Osteocyte (in vitro differentiated cells): ENCODE results near the gene COL1A1. TPM values are rescaled to one million over a fixed set of nuclear protein-coding genes. Genes with fewer than 3 reads are reported as not detected.

Experiments
- DNase-seq: peaks from one replicate; pipeline ENCODE4 v3.0.0; 2021; ENCODE audit warnings: mixed read lengths; ENCODE audit not compliant: unreplicated experiment; ENCODE audit errors: extremely low spot score
- H3K27ac Mint-ChIP-seq: one replicate; pipeline ENCODE4 v1.8.0; 2021; ENCODE audit warnings: mild to moderate bottlenecking, mixed read lengths; ENCODE audit not compliant: unreplicated experiment
- H3K27me3 Mint-ChIP-seq: one replicate; pipeline ENCODE4 v1.8.0; 2021; ENCODE audit warnings: mixed read lengths; ENCODE audit not compliant: unreplicated experiment
- H3K36me3 Mint-ChIP-seq: one replicate; pipeline ENCODE4 v1.8.0; 2021; ENCODE audit warnings: mixed read lengths; ENCODE audit not compliant: unreplicated experiment
- H3K4me1 Mint-ChIP-seq: one replicate; pipeline ENCODE4 v1.8.0; 2021; ENCODE audit warnings: mixed read lengths; ENCODE audit not compliant: unreplicated experiment
- H3K4me3 Mint-ChIP-seq: one replicate; pipeline ENCODE4 v1.8.0; 2021; ENCODE audit warnings: mild to moderate bottlenecking, moderate library complexity, mixed read lengths; ENCODE audit not compliant: unreplicated experiment
- H3K9me3 Mint-ChIP-seq: one replicate; pipeline ENCODE4 v1.8.0; 2021; ENCODE audit warnings: mixed read lengths; ENCODE audit not compliant: unreplicated experiment
- total RNA-seq: library from RNA; stranded (reverse); gene quantifications from 2 replicates; pipeline ENCODE4 v1.2.1, GENCODE V29; 2021
- TF ChIP-seq, protein P1 (sequence below): fragments of 200-600 bp; sonication (generic); IDR thresholded peaks from 2 replicates; pipeline ENCODE4 v1.5.0; 2021; ENCODE audit warnings: antibody characterized with exemption, mild to moderate bottlenecking, moderate library complexity

The COL1A1 gene
- total RNA-seq, 1 donor from 2014 or later = 25,918 TPM

DNA sequence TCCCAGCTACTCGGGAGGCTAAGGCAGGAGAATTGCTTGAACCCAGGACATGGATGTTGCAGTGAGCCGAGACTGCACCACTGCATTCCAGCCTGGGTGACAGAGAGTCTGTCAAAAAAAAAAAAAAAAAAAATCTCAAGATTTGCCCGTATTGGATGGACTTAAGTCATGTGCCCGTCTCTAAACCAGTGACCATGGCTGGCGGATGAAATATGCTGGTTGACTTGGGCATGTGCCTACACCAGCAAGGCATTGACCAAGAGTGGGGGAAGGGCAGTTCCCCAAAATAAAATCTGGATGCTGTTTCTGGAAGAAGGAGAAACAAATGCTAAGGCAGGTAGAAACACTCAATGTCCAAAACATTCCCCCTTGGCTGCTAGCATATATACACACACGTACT is 21.5 kb upstream of the COL1A1 start:
- Mint-ChIP-seq H3K4me1 (peaks cover 60% of the 10 kb centered on the region), H3K4me3 (no peak overlapping the region), H3K9me3 (no peaks in the 10 kb centered on the region), H3K27me3 (no peaks in the 10 kb centered on the region), H3K36me3 (no peaks in the 10 kb centered on the region), H3K27ac (peak overlapping the region; percentile 96)
- TF ChIP-seq, protein P1, sequence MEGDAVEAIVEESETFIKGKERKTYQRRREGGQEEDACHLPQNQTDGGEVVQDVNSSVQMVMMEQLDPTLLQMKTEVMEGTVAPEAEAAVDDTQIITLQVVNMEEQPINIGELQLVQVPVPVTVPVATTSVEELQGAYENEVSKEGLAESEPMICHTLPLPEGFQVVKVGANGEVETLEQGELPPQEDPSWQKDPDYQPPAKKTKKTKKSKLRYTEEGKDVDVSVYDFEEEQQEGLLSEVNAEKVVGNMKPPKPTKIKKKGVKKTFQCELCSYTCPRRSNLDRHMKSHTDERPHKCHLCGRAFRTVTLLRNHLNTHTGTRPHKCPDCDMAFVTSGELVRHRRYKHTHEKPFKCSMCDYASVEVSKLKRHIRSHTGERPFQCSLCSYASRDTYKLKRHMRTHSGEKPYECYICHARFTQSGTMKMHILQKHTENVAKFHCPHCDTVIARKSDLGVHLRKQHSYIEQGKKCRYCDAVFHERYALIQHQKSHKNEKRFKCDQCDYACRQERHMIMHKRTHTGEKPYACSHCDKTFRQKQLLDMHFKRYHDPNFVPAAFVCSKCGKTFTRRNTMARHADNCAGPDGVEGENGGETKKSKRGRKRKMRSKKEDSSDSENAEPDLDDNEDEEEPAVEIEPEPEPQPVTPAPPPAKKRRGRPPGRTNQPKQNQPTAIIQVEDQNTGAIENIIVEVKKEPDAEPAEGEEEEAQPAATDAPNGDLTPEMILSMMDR = no peak
- no peak for DNase-seq

DNA sequence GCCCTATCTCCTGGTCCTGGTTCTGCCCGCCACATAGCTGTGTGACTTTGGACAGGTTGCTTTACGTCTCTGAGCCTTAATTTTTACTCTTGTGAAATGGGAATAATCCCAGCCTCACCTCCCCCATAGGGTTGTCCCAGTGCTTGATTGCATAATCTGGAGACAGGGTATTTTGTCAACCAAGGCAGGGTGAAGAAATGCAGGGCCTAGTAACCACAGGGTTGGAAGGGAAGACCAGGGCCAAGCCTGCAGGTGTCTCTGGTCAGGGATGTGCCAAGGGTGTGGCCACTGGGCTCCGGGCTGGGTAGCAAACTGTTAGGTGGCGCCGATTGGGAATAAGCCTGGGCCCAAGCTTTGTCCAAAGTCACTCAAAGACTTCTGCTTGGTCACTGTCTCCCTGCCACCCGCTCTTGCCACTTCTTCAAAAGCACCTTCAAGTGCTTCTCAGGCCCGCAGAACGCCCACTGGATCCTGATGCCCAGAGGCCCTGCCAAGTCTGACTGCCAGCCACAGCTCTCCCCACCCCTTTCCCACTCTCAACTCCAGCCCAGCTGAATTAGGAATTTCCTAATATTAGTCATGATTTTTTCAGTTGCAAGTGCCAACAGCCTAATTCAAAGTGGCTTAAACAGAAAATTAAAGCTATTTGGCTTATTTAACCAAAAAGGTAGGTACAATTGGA is 20.6 kb upstream of the COL1A1 start:
- Mint-ChIP-seq H3K9me3 (no peaks in the 10 kb centered on the region), H3K4me1 (peaks cover 69% of the 10 kb centered on the region), H3K27me3 (no peaks in the 10 kb centered on the region), H3K4me3 (peak overlapping the region; percentile 19), H3K36me3 (no peaks in the 10 kb centered on the region), H3K27ac (peak overlapping the region; percentile 96)
- TF ChIP-seq, protein P1 = no peak
- peak; percentile 87 for DNase-seq

DNA sequence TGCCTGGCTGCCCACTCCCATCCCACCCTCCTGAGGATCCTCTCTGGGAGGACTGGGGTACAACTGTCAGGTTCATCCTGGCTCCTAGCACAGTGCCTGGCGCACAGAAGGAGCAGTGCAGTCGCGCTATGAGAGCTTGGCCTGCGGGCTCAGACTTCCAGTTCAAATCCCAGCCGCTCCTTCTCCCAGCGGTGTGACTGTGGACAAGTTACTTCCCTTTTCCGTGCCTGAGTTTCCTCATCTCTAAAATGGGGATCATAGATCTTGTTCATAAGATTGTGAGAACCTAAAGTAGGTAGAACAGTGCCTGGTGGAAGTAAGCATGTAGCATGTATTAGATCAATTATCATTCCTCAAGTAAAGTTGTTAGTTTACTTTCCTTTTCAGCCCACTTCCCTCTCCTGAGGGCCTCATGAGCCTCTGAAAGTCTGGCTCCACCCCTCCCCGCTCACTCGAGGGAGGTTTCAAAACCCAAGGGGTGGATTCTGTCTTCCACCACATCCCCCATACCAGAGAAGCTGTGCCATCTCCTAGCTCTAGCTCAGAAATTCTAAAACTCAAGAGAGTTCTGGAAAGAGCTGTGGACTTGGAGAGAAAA is 19.9 kb upstream of the COL1A1 start:
- TF ChIP-seq, protein P1 = no peak
- no peaks in the 10 kb centered on the region for H3K36me3 Mint-ChIP-seq
- peak overlapping the region; percentile 96 for H3K27ac Mint-ChIP-seq
- H3K4me3 Mint-ChIP-seq = peak overlapping the region; percentile 19
- H3K27me3 Mint-ChIP-seq = no peaks in the 10 kb centered on the region
- DNase-seq = peak; percentile 85
- H3K9me3 Mint-ChIP-seq = no peaks in the 10 kb centered on the region
- H3K4me1 Mint-ChIP-seq = peaks cover 75% of the 10 kb centered on the region

DNA sequence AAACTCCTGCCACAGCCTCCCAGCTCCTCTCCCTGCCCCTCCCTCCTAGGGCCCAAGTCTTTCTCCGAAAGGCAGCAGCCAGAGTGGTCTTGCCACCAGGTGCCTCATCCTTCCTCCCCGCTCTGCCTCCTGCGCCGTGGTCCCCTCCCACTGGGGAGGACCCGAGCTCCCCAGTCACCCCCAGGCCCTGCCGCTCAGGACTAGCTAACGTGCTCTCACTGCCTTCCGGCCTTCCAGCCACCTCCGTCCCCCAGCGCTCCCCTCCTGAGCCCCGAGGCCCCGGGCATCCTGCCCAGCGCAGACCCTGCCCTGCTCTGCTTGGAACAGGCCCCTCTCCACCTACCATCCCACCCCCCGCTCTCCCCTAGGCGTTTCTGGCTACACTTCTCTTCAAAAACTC is 19.4 kb upstream of the COL1A1 start:
- Mint-ChIP-seq H3K27me3 (no peaks in the 10 kb centered on the region), H3K4me3 (peak overlapping the region; percentile 41), H3K27ac (peak overlapping the region; percentile 96), H3K36me3 (no peaks in the 10 kb centered on the region), H3K9me3 (no peaks in the 10 kb centered on the region), H3K4me1 (peaks cover 79% of the 10 kb centered on the region)
- TF ChIP-seq, protein P1 = no peak
- peak; percentile 84 for DNase-seq

DNA sequence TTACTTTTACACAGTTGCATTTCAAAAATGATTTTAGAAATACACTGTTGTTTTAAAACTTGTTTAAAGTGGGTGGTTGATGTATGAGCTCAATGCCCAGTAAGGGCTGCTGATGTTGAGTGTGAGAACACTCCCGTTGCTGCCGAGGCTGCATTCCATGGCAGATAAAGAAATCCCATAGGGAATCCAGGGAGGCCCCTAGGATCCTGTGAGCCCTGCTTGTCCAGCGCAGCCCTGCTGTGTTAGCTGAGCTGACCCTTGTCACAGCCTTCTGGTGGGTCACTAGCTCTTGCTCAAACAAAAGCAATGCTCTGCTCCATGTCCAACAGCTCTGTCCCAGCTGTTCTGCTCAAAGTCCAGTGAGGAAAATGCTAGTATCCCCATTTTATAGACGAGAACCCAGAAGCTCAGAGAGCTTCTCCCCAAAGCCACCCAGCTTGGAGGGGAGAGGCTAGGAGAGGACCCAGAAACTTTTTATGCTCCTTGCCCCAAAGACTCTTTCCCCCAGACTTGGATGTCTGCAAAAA is 18.6 kb upstream of the COL1A1 start:
- peak overlapping the region; percentile 41 for H3K4me3 Mint-ChIP-seq
- TF ChIP-seq, protein P1 = no peak
- peaks cover 87% of the 10 kb centered on the region for H3K4me1 Mint-ChIP-seq
- no peaks in the 10 kb centered on the region for H3K36me3 Mint-ChIP-seq
- peak overlapping the region; percentile 96 for H3K27ac Mint-ChIP-seq
- no peaks in the 10 kb centered on the region for H3K27me3 Mint-ChIP-seq
- no peaks in the 10 kb centered on the region for H3K9me3 Mint-ChIP-seq
- DNase-seq = peak; percentile 84
